Fibroblast of skin of back (primary cell): ENCODE data around the gene TEX51.
A peak's percentile ranks its signal among the peaks of the same experiment; 100 is the strongest.

Experiments
- DNase-seq: peaks from one replicate; pipeline ENCODE4 v3.0.0-alpha.2; 2013

The TEX51 gene

GRCh38 chr2:126915903-126916302 is 17.2 kb downstream of the TEX51 start:
- no peak for DNase-seq

GRCh38 chr2:126916744-126917143 is 18.1 kb downstream of the TEX51 start:
- DNase-seq: no peak

- no peak for DNase-seq
These were observed 22.4 kb downstream of the TEX51 start for GRCh38 chr2:126921066-126921465.

- DNase-seq: no peak
These were observed 32.4 kb downstream of the TEX51 start for GRCh38 chr2:126930970-126931590.

- DNase-seq: no peak
These were observed 33.8 kb downstream of the TEX51 start for GRCh38 chr2:126932529-126932928.

- no peak for DNase-seq
These were observed 34.4 kb downstream of the TEX51 start for GRCh38 chr2:126932966-126933710.

- DNase-seq: no peak
These were observed 35.0 kb downstream of the TEX51 start for GRCh38 chr2:126933711-126934091.

- no peak for DNase-seq
These were observed 36.1 kb downstream of the TEX51 start for GRCh38 chr2:126934809-126935208.

- no peak for DNase-seq
These were observed 37.1 kb downstream of the TEX51 start for GRCh38 chr2:126935774-126936173.

GRCh38 chr2:126936219-126936723 is 37.6 kb downstream of the TEX51 start:
- DNase-seq: no peak

GRCh38 chr2:126940331-126940730 is 41.6 kb downstream of the TEX51 start:
- DNase-seq: no peak

- no peak for DNase-seq
These were observed 43.9 kb downstream of the TEX51 start for GRCh38 chr2:126942427-126943203.

- no peak for DNase-seq
These were observed 45.1 kb downstream of the TEX51 start for GRCh38 chr2:126943612-126944348.

GRCh38 chr2:126945118-126945517 is 46.4 kb downstream of the TEX51 start:
- DNase-seq: no peak

GRCh38 chr2:126946318-126947102 is 47.8 kb downstream of the TEX51 start:
- DNase-seq: peak; percentile 8

- DNase-seq: no peak
These were observed 48.4 kb downstream of the TEX51 start for GRCh38 chr2:126947103-126947429.

GRCh38 chr2:126949775-126950174 is 51.1 kb downstream of the TEX51 start:
- no peak for DNase-seq

GRCh38 chr2:126950504-126950903 is 51.8 kb downstream of the TEX51 start:
- no peak for DNase-seq
